Bone marrow (tissue), 2 donors: ENCODE measurements around the gene FBLN7.
"Not testable (repeated sequence)": the region's sequence is repeated elsewhere in the genome, so short reads cannot be mapped to it uniquely, and the experiment has no call there.

Experiments used
- DNase-seq, 2 donors: peaks; one replicate each; lab custom pipeline; 2025; lab: John Stamatoyannopoulos, UW

The FBLN7 gene

GRCh38 chr2:112185131-112185530 is 46.9 kb downstream of the FBLN7 start:
- DNase-seq, result no peak

- DNase-seq, result no peak
Measured at GRCh38 chr2:112187046-112187715, 49.0 kb downstream of the FBLN7 start.

DNA sequence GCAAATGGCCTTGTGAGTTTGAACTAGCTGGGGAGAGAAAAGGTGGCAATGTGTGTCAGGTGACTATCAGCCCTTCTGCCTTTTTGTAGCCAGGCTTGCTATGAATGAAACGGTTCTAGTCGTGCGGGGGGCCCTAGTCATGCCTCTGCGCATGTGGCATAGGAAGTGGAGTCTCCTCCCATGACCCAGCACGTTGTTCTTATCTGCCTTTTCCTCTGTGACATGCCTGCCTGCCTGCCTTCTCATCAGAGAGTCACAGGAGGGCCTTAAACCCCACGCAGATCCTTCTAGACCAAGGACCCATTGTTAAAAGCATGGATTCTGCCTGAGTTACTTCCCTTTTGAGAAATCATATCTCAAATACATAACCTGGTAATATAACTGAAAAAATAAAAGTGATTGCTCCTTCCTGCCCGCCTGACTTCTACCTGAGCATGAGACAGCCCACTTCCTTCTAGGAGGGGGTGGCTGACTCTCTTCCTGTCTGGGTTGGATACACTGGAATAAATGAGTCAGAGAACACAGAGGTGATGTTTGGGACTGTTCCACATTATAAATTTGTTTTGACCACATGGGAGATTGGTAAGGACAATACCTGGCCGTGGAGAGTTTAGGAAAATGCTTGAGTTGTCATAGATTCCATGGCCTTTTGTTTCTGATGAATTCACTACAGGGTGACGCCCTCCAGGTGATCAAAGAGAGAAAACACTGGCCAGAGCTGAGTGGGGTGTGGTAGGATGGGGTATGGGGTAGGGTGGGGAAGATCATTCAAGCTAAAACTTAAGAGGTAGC is 49.8 kb downstream of the FBLN7 start:
- no peak for DNase-seq

DNA sequence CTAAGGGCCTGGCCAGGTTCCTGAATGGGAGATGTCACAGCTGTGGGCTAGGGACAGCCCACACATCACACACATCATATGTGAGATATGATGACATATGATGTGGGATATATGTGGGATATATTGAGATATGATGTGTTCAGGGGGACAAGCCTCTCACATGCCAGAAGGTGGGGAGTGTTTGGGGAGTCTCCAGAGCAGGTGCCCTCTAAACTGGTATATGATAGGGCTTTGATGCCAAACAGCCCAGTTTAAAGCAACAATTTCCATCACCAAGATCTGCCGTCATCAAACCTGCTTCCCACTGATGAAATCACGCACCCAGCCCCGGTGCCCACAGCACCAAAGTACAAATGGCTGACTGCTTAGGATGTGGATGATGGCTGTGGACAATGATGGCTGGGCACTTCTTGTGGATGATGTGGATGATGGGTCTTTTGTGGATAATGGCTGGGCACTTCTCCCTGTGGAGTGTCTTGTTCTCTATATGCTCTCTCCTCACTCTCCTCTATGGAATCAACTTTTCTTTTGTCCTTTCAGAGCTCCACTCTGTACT is 50.9 kb downstream of the FBLN7 start:
- DNase-seq, result no peak

- DNase-seq, result no peak
Measured at GRCh38 chr2:112194028-112194427, 55.8 kb downstream of the FBLN7 start.

DNA sequence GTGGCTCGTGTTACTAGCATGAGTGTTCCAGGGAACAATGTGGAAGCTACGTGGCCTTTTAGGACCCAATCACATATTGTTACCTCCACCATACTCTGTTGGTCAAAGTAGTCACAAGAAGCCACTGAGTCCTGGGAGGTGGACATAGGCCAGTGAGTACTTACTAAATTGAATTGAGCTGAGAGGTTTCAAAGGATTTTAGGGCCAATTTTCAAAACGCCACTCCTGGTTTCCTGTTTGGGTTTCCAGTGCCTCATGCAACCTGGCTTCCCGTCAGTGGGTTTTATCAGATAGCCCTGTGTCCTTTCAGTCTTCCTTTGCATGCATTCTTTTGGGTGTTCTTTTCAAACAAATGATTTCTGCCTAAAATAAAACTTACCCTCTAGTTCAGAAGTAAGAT is 56.3 kb downstream of the FBLN7 start:
- no peak for DNase-seq

DNA sequence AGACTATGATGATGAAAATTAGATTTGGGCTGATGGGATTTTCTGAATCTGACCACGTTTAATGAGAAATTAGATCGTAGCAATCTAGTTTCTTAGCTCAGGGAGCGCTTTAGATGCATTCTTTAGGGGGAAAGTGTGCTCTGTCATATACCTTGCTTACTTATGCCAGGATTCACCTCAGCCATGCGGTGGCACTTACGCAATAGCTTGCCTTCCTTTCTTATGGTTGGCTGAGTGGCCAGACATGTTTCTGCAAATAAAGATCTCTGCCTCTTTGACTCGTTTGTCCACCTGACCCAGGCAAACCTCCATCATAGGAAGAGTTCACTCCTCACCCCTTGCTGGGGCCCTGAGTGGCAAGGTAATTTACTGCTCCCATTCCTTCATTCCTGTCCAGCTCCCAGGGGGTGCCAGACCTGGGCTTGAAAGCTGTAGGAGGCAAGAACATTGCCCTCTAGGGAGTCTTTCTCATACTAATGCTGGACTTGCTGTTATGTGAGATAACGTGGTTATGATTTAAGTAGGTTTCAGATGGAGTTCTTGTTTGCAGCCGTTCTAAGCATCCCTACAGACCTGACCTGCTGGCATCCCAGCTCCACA is 57.1 kb downstream of the FBLN7 start:
- DNase-seq, result no peak

- DNase-seq, result no peak
Measured at GRCh38 chr2:112195950-112196349, 57.8 kb downstream of the FBLN7 start.

- DNase-seq, result no peak
Measured at GRCh38 chr2:112197868-112198267, 59.7 kb downstream of the FBLN7 start.

- DNase-seq, result no peak
Measured at GRCh38 chr2:112198780-112199179, 60.6 kb downstream of the FBLN7 start.

DNA sequence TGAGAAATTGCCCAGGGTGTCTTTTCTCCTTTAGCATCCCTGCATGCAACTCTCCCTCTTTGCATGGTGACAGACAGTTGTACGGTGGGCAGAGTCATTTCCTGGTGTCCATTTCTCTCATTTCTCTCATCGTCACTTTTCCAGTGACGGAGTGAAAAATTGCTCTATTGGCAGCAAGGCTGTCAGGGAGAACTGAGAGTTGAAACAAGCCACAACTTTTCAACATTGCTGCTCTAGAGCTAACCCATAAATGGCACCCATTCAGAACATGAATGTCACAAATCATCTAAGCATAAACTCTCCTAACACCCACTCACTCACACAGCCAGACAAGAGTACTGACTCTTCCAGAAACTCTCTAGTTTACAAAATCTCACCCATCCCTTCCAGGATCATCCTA is 61.0 kb downstream of the FBLN7 start:
- no peak for DNase-seq

DNA sequence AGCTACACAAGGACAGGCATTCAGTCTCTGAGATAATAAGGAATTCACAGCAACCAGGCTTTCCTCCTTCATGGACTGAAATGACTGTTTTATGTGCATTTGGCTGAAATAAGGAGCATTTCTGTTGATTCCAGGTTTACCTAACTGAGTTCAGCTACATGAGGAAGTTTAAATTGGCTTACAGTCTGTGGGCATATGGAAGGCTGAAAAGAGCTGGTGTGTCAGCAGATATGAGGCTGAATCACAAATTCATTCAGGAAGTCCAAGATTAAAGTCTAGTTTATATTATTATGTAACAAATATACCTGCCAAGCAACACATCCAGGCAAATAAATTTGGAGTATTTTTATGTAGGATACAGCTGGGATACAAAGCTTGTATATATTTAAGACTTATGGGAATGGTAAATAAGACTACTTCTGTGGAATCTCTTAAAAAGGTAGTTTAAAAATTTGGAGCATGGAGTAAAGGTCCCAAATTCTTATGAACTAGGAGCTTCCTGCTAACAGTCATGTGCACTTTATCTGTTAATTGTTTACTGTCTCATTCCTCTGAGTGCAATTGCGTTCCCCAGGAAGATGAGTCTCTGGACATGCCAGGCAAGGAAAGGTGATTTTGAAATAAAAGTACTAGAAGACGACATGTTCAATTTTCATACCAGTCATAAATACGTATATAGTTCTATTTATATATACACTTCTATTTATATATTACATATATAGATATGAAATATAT is 63.7 kb downstream of the FBLN7 start:
- DNase-seq, result no peak

DNA sequence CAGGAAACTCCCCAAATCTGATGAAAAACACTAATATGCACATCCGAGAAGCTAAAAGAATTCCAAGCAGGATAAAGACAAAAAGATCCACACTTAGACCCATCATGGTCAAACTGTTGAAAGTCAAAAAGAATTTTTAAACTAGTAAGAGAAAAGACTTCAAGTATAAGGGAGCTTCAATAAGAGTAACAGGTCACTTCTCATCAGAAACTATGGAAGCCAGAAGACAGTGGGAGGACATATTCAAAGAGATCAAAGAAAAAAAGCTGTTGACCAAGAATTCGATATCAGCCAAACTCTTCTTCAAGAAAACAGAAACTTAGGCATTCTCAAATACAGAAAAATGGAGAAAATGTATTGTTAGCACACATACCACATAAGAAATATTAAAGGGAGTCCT is 66.2 kb downstream of the FBLN7 start:
- no peak for DNase-seq

DNA sequence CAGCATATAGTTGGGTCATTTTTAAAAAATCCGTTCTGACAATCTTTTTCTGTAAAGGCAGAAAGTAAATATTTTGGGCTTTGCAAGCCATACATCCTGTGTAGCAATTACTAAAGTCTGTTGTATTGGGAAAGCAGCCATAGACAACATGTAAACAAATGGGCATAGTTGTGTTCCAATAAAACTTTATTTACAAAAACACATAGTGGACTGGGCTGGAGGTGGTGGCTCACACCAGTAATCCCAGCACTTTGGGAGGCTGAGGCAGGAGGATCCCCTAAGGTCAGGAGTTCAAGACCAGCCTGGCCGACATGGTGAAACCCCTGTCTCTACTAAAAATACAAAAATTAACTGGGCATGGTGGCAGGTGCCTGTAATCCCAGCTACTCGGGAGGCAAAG is 69.7 kb downstream of the FBLN7 start:
- DNase-seq, result not testable (repeated sequence)

DNA sequence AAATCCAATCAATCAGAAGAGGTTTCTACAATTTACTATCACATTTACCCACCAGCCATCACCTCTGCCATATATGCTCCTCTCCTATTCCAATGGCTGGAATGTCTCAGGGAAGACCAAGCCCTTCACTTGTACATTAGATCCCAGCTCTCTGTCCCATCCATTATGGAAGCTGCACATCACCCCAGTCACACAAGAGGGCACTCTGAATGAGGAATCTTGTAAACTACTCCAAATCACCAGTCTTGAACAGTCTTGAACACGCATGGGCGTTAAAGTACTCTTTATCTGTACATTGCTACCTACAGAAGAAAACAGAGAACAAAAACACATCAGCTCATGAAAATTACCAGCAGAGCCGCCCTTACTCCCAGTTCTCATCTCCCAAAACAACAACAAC is 78.0 kb downstream of the FBLN7 start:
- DNase-seq, result no peak

- DNase-seq, result no peak
Measured at GRCh38 chr2:112217854-112218253, 79.7 kb downstream of the FBLN7 start.

DNA sequence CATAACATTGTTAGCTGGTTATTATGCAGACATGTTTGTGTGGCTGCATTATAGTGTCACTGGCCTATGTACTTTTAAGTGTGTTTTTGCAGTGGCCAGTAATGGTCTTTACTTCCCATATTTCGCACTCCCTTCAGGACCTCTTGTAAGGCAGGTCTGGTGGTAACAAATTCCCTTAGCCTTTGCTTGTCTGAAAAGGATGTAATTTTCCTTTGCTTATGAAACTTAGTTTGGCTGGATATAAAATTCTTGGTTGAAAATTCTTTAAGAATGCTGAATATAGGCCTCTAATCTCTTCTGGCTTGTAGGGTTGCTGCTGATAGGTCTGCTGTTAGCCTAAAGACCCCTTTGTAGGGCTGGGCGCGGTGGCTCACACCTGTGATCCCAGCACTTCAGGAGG is 82.0 kb downstream of the FBLN7 start:
- DNase-seq, result no peak

DNA sequence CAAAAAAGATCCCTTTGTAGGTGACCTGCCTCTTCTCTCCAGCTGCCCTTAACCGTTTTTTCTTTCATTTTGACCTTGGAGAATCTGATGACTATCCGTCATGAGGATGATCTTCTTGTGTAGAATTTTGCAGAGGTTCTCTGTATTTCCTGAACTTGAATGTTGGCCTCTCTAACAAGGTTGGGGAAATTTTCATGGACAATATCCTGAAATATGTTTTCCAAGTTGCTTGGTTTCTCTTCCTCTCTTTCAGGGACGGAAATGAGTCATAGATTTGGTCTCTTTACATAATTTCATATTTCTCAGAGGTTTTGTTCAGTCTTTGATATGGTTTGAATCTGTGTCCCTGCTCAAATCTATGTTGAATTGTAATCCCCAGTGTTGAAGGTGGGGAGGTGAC is 82.6 kb downstream of the FBLN7 start:
- no peak for DNase-seq

- DNase-seq, result no peak
Measured at GRCh38 chr2:112229348-112229747, 91.2 kb downstream of the FBLN7 start.

- no peak for DNase-seq
Measured at GRCh38 chr2:112230371-112230770, 92.2 kb downstream of the FBLN7 start.
